GF-D8 (cell line): ENCODE measurements around the gene ZDBF2.
"Not testable (repeated sequence)": the region's sequence is repeated elsewhere in the genome, so short reads cannot be mapped to it uniquely, and the experiment has no call there.

ENCODE experiments used
- DNase-seq: peaks from one replicate; lab custom pipeline; 2025; lab: John Stamatoyannopoulos, UW

Gene ZDBF2

DNA sequence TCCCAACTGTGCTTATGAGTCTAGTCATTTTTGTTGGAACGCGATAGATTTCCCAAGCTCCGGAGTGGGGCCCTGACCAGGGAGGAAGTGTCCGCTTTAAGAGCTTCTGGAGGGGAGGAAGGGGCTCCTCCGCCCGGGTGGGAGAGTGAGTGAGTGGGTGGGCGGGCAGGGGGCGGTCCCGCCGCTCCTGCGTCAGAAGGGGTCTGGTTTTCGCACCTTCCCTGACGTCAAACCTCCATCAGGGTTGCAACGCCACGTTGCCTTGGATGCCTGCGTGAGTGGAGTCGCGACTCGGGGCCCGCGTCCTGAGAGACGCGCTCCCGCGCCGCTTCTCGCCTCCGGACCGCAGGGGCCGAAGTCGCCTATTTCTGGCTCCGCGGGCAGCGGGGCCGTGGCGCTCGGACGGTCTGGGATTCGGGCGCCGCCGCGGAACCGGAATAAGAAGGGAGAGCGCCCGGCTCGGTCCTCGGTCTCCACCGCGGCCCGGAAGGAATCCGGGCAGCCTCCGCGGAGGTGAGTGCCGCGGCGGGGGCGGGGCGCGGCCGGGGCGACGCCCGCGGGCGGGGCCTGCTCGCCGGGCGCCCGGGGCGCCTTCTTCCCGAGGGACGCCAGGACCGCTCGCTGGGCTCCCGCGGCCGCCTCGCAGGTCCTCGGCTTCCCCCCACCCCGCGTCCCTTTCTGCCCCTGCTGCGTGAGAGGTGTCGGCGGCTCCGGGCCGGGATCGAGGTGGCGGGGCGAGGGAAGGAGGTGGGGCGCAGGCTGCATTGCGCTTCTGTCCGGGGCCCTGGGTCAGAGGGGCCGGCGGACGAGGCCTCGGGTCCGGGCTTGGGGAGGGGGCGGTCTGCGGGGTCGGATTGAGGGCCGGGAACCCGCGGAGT lies at the start of gene ZDBF2:
TSS of gene ZDBF2 (plus strand) at position 230 of the 878 bp plus-strand sequence. CDS start 7,187 bp downstream, outside the sequence.
- no peak for DNase-seq

DNA sequence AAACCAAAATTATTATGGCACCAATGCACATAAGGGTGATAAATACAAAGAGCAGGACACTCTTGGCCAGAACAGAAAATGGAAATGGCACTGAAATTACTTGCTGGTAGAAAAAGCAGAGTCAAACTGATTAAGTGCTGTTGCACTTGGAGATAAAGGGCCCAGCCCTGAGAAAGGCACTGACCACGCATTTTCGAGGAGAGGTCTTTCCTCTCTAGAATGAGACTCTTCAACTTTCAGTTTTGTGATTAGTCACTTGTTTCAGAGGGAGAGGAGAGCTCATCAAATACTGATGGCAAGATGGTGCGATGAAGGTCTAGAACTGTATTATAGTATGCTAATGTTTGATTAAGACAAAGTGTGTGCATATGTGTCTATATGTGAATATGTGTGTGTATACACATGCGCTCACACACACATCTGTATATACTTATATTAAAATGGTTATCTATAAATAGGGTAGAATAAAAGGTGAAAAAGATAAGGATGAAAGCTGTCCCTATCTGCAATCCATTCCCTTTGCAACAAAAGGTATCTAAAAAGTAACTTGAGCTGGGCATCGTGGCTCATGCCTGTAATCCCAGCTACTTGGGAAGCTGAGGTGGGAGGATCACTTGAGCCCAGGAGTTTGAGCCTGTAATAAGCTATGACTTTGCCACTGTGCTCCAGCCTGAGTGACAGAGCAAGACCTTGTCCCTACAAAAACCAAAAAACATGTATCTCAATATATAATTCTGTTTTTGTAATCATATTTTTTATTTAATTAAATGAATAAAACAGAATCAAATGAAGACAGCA lies 48.8 kb upstream of the ZDBF2 start:
- no peak for DNase-seq

DNA sequence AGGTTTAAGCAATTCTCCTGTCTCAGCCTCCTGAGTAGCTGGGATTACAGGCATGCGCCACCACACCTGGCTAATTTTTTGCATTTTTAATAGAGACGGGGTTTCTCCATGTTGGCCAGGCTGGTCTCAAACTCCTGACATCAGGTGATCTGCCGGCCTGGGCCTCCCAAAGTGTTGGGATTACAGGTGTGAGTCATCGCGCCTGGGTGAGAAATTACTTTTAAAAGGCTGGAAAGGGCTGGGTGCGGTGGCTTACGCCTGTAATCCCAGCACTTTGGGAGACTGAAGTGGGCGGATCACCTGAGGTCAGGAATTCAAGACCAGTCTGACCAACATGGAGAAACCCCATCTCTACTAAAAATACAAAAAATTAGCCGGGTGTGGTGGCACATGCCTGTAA lies 45.8 kb upstream of the ZDBF2 start:
- DNase-seq, result not testable (repeated sequence)

DNA sequence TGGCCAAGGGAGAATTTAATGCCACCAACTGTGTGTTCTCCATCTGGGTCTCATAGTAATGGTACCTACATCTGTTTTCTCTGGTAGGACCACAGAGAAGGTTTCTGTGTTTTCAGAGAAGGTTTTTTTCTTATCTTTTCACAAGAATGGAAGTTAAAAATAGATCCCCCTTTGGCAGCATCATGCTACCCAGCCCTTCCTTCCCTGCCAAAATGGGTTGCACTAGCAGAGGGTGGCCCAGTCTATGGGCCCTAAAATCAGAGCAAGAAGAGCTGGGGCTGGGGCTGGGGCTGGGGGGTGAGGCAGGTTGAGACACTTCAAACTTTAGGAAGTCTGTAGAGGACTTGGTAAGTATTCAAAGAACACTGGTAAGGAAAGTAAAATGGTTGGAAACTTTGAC lies 44.8 kb upstream of the ZDBF2 start:
- DNase-seq, result no peak

DNA sequence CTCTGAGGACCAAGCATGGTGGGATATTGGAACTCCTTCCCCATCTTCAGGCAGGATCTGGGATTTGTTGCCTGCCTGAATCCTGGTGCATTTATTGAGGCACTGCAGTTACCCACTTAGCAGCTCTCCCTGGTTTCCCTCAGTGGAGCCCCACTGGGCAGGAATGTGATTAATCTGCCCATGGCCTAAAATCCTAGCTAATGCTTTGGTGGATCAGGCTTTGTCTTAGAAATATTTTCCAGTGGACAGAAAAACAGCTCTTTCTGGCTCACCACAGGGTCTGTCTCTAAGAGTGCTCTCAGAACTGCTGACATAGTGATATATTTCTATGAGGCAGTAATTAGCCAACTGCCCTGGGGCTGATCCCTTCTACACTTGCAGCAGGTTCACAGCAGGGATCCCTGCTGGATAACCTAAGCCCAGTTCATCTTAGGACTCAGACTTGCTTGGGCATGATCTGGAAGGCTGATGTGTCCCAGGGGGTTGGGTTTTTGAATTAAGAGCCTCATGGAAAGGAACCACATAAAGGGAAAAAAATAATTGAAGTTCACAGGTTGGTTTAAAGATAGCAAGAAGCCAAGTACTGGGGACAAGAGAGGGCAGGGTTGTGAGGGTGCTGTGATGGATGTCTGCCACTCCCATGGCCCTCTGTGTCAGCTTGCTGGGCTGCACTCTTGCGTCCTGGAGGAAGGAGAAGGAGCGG lies 44.3 kb upstream of the ZDBF2 start:
- DNase-seq, result no peak

DNA sequence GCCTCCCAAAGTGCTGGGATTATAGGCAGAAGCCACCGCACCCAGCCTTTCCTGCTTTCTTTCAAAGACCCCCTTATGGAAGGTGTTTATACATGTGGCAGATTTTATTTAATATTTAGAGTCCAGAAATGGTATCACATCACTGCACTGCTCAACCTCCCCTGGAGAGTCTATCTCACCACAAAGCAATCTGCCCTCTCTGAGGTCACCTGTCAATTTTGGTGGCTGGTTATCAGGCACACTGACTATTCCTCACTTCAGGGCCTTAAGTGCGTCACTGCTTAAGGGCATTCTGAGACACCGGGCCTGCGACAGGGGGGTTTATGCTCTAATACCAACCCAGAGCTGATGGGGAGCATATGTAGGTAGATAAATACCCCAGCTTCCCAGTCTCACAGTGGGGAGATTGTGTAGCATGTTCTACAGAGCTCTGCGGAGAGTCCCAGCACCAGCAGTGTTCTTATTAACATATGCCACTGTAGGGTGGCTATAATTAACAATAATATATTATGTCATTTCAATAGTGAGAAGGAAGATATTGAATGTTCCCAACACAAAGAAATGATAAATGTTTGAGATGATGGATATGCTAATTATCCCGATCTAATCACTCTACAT lies 42.7 kb upstream of the ZDBF2 start:
- DNase-seq, result no peak

DNA sequence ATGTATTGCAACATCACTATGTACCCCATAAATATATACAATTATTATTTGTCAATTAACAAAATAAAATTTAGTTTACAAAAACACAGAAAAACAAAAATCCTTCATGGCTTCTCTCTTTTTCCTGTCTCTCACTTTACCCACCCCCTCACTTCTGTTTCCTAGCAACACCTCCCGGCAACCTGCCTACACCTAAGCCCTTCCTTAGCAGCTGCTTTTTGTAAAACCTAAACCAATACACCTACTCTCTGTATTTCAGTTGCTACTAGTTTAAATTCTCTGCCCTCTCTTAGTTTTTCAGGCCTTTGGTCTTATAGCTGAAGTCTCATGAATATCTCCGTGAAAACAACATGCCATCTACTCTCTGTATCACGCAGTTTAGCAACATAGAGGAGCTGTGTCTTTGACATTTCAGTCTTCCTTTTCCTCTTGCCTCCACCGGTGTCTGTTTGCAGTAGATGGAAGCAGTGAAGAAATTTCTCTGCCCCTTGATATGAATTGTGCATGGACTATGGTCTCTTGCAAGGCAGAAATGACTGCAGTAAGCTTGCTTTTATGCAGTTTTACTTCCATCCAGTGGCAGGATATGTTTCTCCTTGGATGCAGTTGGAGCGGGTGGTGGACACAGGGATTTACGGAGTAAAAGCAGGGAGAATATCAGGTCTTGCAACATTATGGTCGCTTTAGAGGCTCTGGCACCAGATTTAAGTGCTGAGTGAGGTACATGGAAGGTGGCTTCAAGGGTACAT lies 42.0 kb upstream of the ZDBF2 start:
- DNase-seq, result no peak

DNA sequence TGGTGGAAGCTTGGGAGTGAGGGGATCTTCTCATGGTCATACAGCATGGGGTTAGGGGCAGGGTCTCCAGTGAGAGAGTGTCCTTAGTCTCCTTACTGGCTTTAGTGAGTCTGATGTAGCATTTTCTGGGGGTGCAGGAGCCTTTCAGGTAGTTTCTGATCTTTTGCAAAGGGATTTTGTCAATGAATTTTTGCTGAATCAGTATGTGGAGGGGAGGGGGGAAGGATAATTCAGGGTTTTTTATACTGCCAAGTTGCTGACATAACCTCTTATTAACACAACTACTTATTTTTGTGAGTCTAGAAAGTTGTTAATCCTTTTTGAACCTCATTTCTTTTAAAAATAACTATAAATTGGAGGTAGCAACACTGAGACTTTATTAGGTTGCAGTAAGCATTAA lies 35.3 kb upstream of the ZDBF2 start:
- no peak for DNase-seq

DNA sequence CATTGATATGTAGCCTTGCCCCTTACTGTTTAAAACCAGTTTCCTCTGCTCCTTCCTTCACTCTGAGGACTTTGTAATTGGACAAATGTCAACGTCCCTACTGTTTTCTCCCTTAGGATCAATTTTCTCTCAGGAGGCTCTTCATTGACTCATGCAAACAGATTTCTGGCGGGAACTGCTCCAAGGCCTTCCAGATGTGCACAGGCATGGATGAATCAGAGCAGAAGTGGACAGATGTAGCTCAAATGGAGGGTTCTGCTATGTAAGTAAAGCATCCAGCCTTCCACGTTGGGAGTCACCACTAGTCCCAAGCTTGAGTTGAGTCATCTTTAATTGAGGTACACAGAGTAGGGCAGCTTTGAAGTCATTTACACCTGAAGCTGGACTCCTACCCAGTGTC lies 34.1 kb upstream of the ZDBF2 start:
- DNase-seq, result no peak

DNA sequence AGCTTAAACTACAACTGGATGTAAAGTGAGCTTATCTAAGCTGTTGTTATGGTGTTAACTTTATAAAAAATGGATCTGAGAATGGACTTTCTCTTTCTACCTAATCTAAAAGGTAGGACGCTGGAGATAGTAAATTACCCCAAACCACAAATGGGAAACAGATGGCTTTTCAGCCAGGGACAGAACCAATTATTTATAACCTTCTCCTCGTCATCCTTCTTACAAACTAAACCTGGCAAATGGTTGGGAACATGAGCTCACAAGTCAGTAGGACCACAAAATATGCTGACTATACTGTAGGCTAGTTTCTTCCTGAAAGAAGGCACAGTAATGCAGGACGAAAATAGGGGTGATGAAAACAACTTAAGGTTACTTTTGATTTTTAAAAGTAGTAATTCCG lies 32.7 kb upstream of the ZDBF2 start:
- no peak for DNase-seq

DNA sequence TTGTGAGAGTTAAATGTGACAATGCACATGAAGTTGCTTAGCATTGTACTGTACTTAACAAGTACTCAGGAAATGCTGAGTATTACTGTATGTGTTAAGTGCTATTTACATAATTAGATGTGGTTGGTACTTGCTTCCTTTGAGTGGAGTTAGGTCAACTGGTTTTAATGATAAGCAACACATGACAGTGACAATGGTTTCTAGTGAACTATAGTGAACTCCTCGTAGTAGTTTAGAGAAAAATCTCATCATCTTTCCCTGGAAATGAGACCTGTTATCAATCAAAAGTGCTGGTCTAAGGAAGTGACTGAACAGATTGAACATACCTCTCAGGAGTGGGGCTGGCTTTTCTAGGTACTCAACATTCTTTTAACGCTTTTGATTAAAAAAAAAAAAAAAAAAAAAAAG lies 29.2 kb upstream of the ZDBF2 start:
- DNase-seq, result no peak

DNA sequence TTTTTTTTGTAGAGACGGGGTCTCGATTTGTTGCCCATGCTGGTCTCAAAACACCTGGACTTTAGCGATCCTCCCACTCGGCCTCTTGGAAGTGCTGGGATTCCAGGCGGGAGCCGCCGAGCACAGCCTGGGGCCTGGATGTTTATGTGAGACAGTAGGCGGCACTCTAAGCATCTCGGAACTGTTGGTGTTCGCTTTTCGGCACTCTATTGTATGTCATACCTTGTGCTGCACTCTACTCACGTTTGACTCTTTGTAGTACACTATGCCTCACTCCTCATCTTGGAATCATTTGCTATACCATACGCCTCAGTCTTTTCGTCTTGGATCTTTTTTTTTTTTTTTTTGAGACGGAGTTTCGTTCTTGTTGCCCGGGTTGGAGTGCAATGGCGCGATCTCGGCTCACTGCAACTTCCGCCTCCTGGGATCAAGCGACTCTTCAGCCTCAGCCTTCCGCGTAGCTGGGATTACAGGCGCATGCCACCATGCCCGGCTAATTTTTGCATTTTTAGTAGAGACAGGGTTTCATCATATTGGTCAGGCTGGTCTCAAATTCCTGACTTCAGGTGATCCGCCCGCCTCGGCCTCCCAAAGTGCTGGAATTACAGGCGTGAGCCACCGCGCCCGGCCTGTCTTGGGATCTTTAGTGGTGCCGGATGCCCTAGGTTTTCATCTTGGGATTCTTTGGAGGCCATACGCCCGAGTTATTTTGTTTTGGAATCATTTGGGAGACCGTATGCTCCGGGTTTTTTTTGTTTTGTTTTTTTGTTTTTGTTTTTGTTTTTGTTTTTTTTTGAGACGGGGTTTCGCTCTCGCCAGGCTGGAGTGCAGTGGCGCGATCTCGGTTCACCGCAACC lies 24.2 kb upstream of the ZDBF2 start:
- DNase-seq, result no peak

DNA sequence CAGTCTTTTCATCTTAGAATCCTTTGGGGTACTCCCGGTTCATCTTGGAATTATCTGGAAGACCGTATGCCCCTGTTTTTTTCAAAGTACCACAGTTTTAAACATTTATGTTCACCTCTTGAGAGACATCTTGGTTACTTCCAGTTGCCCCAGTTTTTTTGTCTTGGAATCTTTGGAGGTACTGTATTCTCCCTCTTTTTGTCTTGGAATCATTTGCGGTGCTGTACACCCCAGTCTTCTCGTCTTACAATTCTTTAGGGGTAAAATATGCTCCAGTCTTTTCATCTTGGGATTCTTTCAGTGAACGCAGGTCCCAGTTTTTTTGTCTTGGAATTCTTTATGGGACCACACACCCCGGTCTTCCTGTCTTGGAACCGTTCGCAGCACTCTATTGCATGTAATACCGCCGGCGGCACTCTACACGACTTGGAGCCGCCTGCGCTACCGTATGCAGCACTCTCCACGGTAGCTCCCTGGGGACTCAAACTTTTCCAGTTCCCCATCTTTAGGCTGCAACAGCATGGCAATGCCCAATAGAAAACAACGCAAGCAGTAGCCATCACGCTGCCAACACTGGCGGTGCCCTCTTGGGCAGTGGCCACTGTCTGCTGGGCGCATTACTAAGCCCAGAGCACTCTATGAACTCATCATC lies 21.2 kb upstream of the ZDBF2 start:
- no peak for DNase-seq

DNA sequence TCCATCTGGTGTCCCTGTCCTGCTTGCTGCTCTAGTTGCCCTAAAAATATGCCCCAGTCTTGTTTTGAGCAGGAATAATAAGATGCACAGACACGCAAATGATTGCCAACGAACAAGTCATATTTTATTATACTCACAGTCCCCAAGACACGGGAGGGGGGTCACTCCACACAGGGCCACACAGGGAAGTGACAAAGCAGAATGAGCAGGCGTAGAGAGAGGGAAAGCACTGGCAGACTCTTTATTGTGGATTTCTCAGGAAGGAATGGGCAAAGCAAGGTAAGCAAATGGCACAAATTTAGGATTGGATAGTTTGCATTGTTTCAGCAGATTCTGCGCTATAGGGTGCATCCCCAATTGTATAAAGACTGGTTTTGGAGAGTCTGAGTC lies 20.7 kb upstream of the ZDBF2 start:
- no peak for DNase-seq

DNA sequence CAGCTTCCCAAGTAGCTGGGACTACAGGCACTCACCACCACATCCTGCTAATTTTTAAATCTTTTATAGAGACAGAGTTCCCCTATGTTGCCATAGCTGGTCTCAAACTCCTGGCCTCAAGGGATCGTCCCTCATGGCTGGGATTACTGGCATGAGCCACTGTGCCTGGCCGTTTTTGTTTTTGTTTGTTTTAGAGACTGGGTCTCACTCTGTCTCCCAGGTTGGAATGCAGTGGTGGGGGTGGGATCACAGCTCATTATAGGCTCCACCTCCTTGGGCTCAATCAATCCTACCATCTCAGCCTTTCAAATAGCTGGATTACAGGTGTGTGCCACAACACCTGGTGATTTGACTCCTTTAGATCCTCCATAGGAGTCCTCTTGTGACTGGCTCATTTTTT lies 19.5 kb upstream of the ZDBF2 start:
- DNase-seq, result no peak

DNA sequence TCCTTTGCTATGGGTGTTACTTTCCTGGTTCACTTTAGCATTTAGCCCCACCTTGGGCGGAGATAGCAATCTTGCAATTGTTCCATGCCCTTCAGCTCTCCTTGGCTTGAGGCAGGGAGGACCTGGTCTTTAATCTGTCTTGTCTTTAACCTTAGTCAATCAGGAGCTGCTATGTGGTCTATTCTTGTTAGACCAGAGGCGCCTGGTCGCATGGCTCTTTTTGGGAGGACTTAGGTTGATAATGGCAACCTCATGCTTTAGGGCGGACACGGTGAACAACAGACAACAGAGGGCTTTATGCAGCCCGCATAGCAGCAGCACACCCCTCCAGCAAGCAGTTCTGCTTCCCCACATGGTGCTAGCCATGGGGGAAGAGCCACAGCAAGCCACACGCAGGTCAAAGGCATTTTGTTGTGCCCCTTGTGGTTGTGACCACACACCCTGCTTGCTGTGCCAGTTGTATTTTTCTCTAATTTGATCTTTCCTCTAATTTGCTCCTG lies 17.7 kb upstream of the ZDBF2 start:
- DNase-seq, result no peak

DNA sequence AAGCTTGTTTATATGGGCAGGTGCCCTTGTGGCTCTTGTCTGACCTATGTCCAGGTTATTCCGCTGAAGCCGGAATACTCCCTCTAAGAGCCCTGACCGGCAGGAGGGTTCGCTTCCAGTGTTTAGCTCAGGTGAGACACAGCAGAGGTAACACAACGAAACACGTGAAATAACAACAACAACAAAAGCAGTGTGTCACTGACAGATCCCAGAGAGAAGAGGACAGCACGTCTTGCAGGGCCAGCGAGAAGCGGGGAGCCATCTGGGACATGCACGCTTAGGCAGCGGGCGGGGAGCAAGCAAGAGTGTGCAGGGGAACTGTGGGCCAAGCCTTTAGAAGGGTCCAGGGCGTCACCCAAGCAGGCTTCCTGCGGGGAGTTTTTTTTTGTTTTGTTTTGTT lies 17.1 kb upstream of the ZDBF2 start:
- no peak for DNase-seq

DNA sequence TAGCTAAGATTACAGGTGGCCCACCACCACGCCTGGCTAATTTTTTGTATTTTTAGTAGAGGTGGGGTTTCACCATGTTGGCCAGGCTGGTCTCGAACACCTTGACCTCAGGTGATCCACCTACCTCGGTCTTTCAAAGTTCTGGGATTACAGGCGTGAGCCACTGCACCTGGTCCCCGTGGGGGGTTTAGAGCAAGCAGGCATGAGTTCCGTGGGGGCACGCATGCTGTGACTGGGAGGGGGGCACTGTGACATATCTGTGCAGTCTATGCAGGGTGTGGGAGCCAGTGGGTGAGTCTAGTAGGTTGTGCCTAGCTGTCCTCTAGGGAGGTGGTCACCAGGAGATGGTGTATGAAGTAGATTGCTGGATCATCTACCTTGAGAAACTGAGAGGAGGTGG lies 16.6 kb upstream of the ZDBF2 start:
- no peak for DNase-seq

DNA sequence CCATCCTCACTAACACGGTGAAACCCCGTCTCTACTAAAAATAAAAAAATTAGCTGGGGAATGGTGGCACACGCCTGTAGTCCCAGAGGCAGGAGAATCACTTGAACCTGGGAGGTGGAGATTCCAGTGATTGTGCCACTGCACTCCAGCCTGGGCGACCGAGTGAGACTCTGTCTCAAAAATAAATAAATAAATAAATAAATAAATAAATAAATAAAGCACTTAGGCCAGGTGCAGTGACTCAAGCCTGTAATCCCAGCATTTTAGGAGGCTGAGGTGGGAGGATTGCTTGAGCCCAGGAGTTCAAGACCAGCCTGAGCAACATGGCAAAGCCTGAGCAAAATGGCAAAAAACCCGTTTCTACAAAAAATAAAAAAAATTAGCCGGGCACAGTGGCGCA lies 15.8 kb upstream of the ZDBF2 start:
- DNase-seq, result not testable (repeated sequence)
